GM21381 (cell line): ENCODE measurements around the gene OLFML2B.
"Not testable (repeated sequence)": the region's sequence is repeated elsewhere in the genome, so short reads cannot be mapped to it uniquely, and the experiment has no call there.

Experiments
- ATAC-seq: cut with Tn5 transposase; IDR thresholded peaks from one replicate; pipeline ENCODE4 v1.9.1; 2021; ENCODE audit warnings: mild to moderate bottlenecking, moderate library complexity; ENCODE audit not compliant: unreplicated experiment

Gene OLFML2B

GRCh38 chr1:162023547-162024501 lies at the start of gene OLFML2B:
TSS of gene OLFML2B (minus strand) at chr1:162023869. CDS start at chr1:162023430, 439 bp downstream.
- no peak for ATAC-seq

GRCh38 chr1:162072740-162073139 lies 49.1 kb upstream of the OLFML2B start:
- no peak for ATAC-seq

- no peak for ATAC-seq
Observed at GRCh38 chr1:162070825-162071224, 47.2 kb upstream of the OLFML2B start.

- no peak for ATAC-seq
Observed at GRCh38 chr1:162070094-162070748, 46.6 kb upstream of the OLFML2B start.

- peak; percentile 98 for ATAC-seq
Observed at GRCh38 chr1:162069334-162070093, 45.8 kb upstream of the OLFML2B start, which contains the start of gene NOS1AP. TSS of gene NOS1AP (plus strand) at chr1:162069691. CDS start at chr1:162070178, 487 bp downstream.

GRCh38 chr1:162068301-162068700 lies 44.6 kb upstream of the OLFML2B start:
- ATAC-seq, result no peak

GRCh38 chr1:162067466-162067865 lies 43.8 kb upstream of the OLFML2B start:
- ATAC-seq, result no peak

- not testable (repeated sequence) for ATAC-seq
Observed at GRCh38 chr1:162066836-162067235, 43.2 kb upstream of the OLFML2B start.

GRCh38 chr1:162065016-162065415 lies 41.3 kb upstream of the OLFML2B start:
- no peak for ATAC-seq

- ATAC-seq, result no peak
Observed at GRCh38 chr1:162062542-162063015, 38.9 kb upstream of the OLFML2B start.

- no peak for ATAC-seq
Observed at GRCh38 chr1:162060314-162060713, 36.6 kb upstream of the OLFML2B start.

GRCh38 chr1:162059721-162060120 lies 36.1 kb upstream of the OLFML2B start:
- no peak for ATAC-seq

- ATAC-seq, result no peak
Observed at GRCh38 chr1:162056579-162056978, 32.9 kb upstream of the OLFML2B start.

GRCh38 chr1:162056043-162056442 lies 32.4 kb upstream of the OLFML2B start:
- no peak for ATAC-seq

- ATAC-seq, result no peak
Observed at GRCh38 chr1:162055062-162055461, 31.4 kb upstream of the OLFML2B start.

- not testable (repeated sequence) for ATAC-seq
Observed at GRCh38 chr1:162053949-162054348, 30.3 kb upstream of the OLFML2B start.

- ATAC-seq, result no peak
Observed at GRCh38 chr1:162046921-162047320, 23.3 kb upstream of the OLFML2B start.

GRCh38 chr1:162042361-162042760 lies 18.7 kb upstream of the OLFML2B start:
- ATAC-seq, result no peak

GRCh38 chr1:162040657-162041056 lies 17.0 kb upstream of the OLFML2B start:
- ATAC-seq, result no peak

- ATAC-seq, result no peak
Observed at GRCh38 chr1:162040001-162040400, 16.3 kb upstream of the OLFML2B start.

- ATAC-seq, result no peak
Observed at GRCh38 chr1:162038624-162039023, 15.0 kb upstream of the OLFML2B start.
